Astrocyte (in vitro differentiated cells and primary cell): Measurements from ENCODE around the gene NKAIN2.

Experiments used
- CTCF ChIP-seq: IDR thresholded peaks from 2 replicates; pipeline ENCODE4 v1.5.1; 2011; ENCODE audit warnings: low read depth, mild to moderate bottlenecking, inconsistent platforms, low read length, moderate library complexity; ENCODE audit not compliant: insufficient read depth
- EZH2 ChIP-seq: IDR thresholded peaks from 2 replicates; pipeline ENCODE4 v1.6.1; 2012; ENCODE audit warnings: mild to moderate bottlenecking, low read length, inconsistent platforms; ENCODE audit not compliant: insufficient read depth

- TF ChIP-seq EZH2: no peak
- no peak for TF ChIP-seq CTCF
Observed at GRCh38 chr6:124074606-124075005, 270.9 kb downstream of the NKAIN2 start.
